ENCODE results near the gene DYDC1.

Gene DYDC1

GRCh38 chr10:80373502-80373901, 16.9 kb upstream of the DYDC1 start:
- Histone ChIP-seq H2BK5ac (ENCODE audit: low read depth, low read length, poor library complexity, severe bottlenecking) (no peak overlapping the region), H2BK120ac (ENCODE audit: low read depth, low read length) (no peak overlapping the region), H3K4me1 (ENCODE audit: control insufficient read depth, insufficient read depth, low read depth, low read length) (no peaks in the 10 kb centered on the region), H3K36me3 (ENCODE audit: control insufficient read depth in 1 of 2, insufficient read depth in 2 of 2, low read depth in 1 of 2, low read length in 2 of 2) (no peaks in the 10 kb centered on the region), H3K9ac (ENCODE audit: low read length) (no peak overlapping the region), H2AK5ac (ENCODE audit: low read length, severe bottlenecking) (no peak overlapping the region), H3K14ac (ENCODE audit: low read length in 2 of 2) (no peak overlapping the region), H3K4ac (ENCODE audit: low read depth in 1 of 2, low read length in 2 of 2) (no peak overlapping the region), H2BK15ac (ENCODE audit: low read depth, poor library complexity, severe bottlenecking) (no peak overlapping the region), H3K27me3 (ENCODE audit: control insufficient read depth in 1 of 2, insufficient read depth in 1 of 2, low read length in 2 of 2) (peaks cover 0 to 6% of the 10 kb centered on the region in 2 experiments), H2AFZ (ENCODE audit: low read depth, low read length) (no peak overlapping the region), H3K23ac (ENCODE audit: low read length in 2 of 2) (no peak overlapping the region), H3K4me2 (ENCODE audit: low read length, poor library complexity, severe bottlenecking) (no peak overlapping the region), H2BK12ac (ENCODE audit: low read length in 2 of 2) (no peak overlapping the region), H3K18ac (ENCODE audit: low read depth in 1 of 2, low read length in 2 of 2) (no peak overlapping the region), H3K27ac (ENCODE audit: low read length, poor library complexity, severe bottlenecking) (no peak overlapping the region), H4K8ac (ENCODE audit: low read length) (no peak overlapping the region), H3K4me3 (ENCODE audit: insufficient read depth in 1 of 2, low read depth in 1 of 2, low read length in 2 of 2) (no peak overlapping the region), H4K91ac (ENCODE audit: low read length) (no peak overlapping the region), H3K9me3 (ENCODE audit: control insufficient read depth, low read length) (peaks cover 4% of the 10 kb centered on the region), H3K79me1 (replicated peaks; ENCODE audit: low read length, poor library complexity, severe bottlenecking) (no peaks in the 10 kb centered on the region)
- DNase-seq, result no peak
- WGBS, result 100% methylated on average over 2 of the region's 2 CpGs

DNA sequence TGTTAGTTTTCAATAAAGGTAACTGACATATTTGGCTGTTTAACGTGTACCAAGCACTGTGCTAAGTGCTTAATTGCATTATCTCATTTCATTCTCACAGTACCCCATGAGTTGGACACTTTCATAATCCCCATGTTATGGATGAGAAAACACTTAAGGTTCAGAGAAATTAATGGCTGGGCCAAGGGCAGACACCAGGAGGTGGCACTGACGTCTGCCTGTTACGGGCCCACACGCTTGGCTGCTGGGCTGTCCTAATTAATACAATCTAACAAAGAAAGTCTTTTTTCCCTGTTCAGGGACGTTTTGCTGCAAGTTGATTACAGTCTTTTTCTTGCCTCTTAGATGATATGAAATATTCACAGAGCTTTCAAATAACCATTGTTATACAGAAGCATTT, 16.1 kb upstream of the DYDC1 start:
- Histone ChIP-seq H2BK5ac (ENCODE audit: low read depth, low read length, poor library complexity, severe bottlenecking) (no peak overlapping the region), H3K14ac (ENCODE audit: low read length in 2 of 2) (no peak overlapping the region), H3K27ac (ENCODE audit: low read length, poor library complexity, severe bottlenecking) (no peak overlapping the region), H2BK120ac (ENCODE audit: low read depth, low read length) (no peak overlapping the region), H3K9me3 (ENCODE audit: control insufficient read depth, low read length) (peaks cover 13% of the 10 kb centered on the region), H3K23ac (ENCODE audit: low read length in 2 of 2) (no peak overlapping the region), H3K4me2 (ENCODE audit: low read length, poor library complexity, severe bottlenecking) (no peak overlapping the region), H3K36me3 (ENCODE audit: control insufficient read depth in 1 of 2, insufficient read depth in 2 of 2, low read depth in 1 of 2, low read length in 2 of 2) (no peaks in the 10 kb centered on the region), H3K4ac (ENCODE audit: low read depth in 1 of 2, low read length in 2 of 2) (no peak overlapping the region), H3K27me3 (ENCODE audit: control insufficient read depth in 1 of 2, insufficient read depth in 1 of 2, low read length in 2 of 2) (peaks cover 0 to 6% of the 10 kb centered on the region in 2 experiments), H3K79me1 (replicated peaks; ENCODE audit: low read length, poor library complexity, severe bottlenecking) (no peaks in the 10 kb centered on the region), H2AK5ac (ENCODE audit: low read length, severe bottlenecking) (no peak overlapping the region), H4K91ac (ENCODE audit: low read length) (no peak overlapping the region), H2BK15ac (ENCODE audit: low read depth, poor library complexity, severe bottlenecking) (no peak overlapping the region), H3K9ac (ENCODE audit: low read length) (no peak overlapping the region), H2AFZ (ENCODE audit: low read depth, low read length) (no peak overlapping the region), H3K18ac (ENCODE audit: low read depth in 1 of 2, low read length in 2 of 2) (no peak overlapping the region), H3K4me1 (ENCODE audit: control insufficient read depth, insufficient read depth, low read depth, low read length) (no peaks in the 10 kb centered on the region), H3K4me3 (ENCODE audit: insufficient read depth in 1 of 2, low read depth in 1 of 2, low read length in 2 of 2) (no peak overlapping the region), H4K8ac (ENCODE audit: low read length) (no peak overlapping the region), H2BK12ac (ENCODE audit: low read length in 2 of 2) (no peak overlapping the region)
- 80% methylated on average over 4 of the region's 5 CpGs for WGBS
- no peak for DNase-seq

GRCh38 chr10:80371467-80371866, 14.9 kb upstream of the DYDC1 start:
- H3K9me3 ChIP-seq (ENCODE audit: control insufficient read depth, low read length), result peaks cover 24% of the 10 kb centered on the region
- no peaks in the 10 kb centered on the region for H3K79me1 ChIP-seq (replicated peaks; ENCODE audit: low read length, poor library complexity, severe bottlenecking)
- H2BK12ac ChIP-seq (ENCODE audit: low read length in 2 of 2), result no peak overlapping the region
- WGBS, result 75% methylated on average over 6 of the region's 6 CpGs
- H4K91ac ChIP-seq (ENCODE audit: low read length), result no peak overlapping the region
- H3K27ac ChIP-seq (ENCODE audit: low read length, poor library complexity, severe bottlenecking), result no peak overlapping the region
- no peaks in the 10 kb centered on the region for H3K4me1 ChIP-seq (ENCODE audit: control insufficient read depth, insufficient read depth, low read depth, low read length)
- no peak for DNase-seq
- H3K36me3 ChIP-seq (ENCODE audit: control insufficient read depth in 1 of 2, insufficient read depth in 2 of 2, low read depth in 1 of 2, low read length in 2 of 2), result no peaks in the 10 kb centered on the region
- no peak overlapping the region for H3K18ac ChIP-seq (ENCODE audit: low read depth in 1 of 2, low read length in 2 of 2)
- H2AK5ac ChIP-seq (ENCODE audit: low read length, severe bottlenecking), result no peak overlapping the region
- no peak overlapping the region for H3K9ac ChIP-seq (ENCODE audit: low read length)
- no peak overlapping the region for H3K4me3 ChIP-seq (ENCODE audit: insufficient read depth in 1 of 2, low read depth in 1 of 2, low read length in 2 of 2)
- no peak overlapping the region for H2BK120ac ChIP-seq (ENCODE audit: low read depth, low read length)
- H2AFZ ChIP-seq (ENCODE audit: low read depth, low read length), result no peak overlapping the region
- H4K8ac ChIP-seq (ENCODE audit: low read length), result no peak overlapping the region
- H3K4ac ChIP-seq (ENCODE audit: low read depth in 1 of 2, low read length in 2 of 2), result no peak overlapping the region
- H3K27me3 ChIP-seq (ENCODE audit: control insufficient read depth in 1 of 2, insufficient read depth in 1 of 2, low read length in 2 of 2), result peaks cover 0 to 4% of the 10 kb centered on the region in 2 experiments
- no peak overlapping the region for H3K23ac ChIP-seq (ENCODE audit: low read length in 2 of 2)
- no peak overlapping the region for H2BK5ac ChIP-seq (ENCODE audit: low read depth, low read length, poor library complexity, severe bottlenecking)
- H3K4me2 ChIP-seq (ENCODE audit: low read length, poor library complexity, severe bottlenecking), result no peak overlapping the region
- H2BK15ac ChIP-seq (ENCODE audit: low read depth, poor library complexity, severe bottlenecking), result no peak overlapping the region
- no peak overlapping the region for H3K14ac ChIP-seq (ENCODE audit: low read length in 2 of 2)

- Histone ChIP-seq H4K91ac (ENCODE audit: low read length) (no peak overlapping the region), H3K4me2 (ENCODE audit: low read length, poor library complexity, severe bottlenecking) (no peak overlapping the region), H3K9ac (ENCODE audit: low read length) (no peak overlapping the region), H2BK15ac (ENCODE audit: low read depth, poor library complexity, severe bottlenecking) (no peak overlapping the region), H3K23ac (ENCODE audit: low read length in 2 of 2) (no peak overlapping the region), H2AK5ac (ENCODE audit: low read length, severe bottlenecking) (no peak overlapping the region), H2AFZ (ENCODE audit: low read depth, low read length) (no peak overlapping the region), H3K27ac (ENCODE audit: low read length, poor library complexity, severe bottlenecking) (no peak overlapping the region), H3K9me3 (ENCODE audit: control insufficient read depth, low read length) (peaks cover 31% of the 10 kb centered on the region), H3K18ac (ENCODE audit: low read depth in 1 of 2, low read length in 2 of 2) (no peak overlapping the region), H2BK120ac (ENCODE audit: low read depth, low read length) (no peak overlapping the region), H3K4me1 (ENCODE audit: control insufficient read depth, insufficient read depth, low read depth, low read length) (no peaks in the 10 kb centered on the region), H3K4ac (ENCODE audit: low read depth in 1 of 2, low read length in 2 of 2) (no peak overlapping the region), H3K27me3 (ENCODE audit: control insufficient read depth in 1 of 2, insufficient read depth in 1 of 2, low read length in 2 of 2) (peaks cover 0 to 6% of the 10 kb centered on the region in 2 experiments), H4K8ac (ENCODE audit: low read length) (no peak overlapping the region), H3K36me3 (ENCODE audit: control insufficient read depth in 1 of 2, insufficient read depth in 2 of 2, low read depth in 1 of 2, low read length in 2 of 2) (no peaks in the 10 kb centered on the region), H3K14ac (ENCODE audit: low read length in 2 of 2) (no peak overlapping the region), H3K79me1 (replicated peaks; ENCODE audit: low read length, poor library complexity, severe bottlenecking) (no peaks in the 10 kb centered on the region), H2BK5ac (ENCODE audit: low read depth, low read length, poor library complexity, severe bottlenecking) (no peak overlapping the region), H3K4me3 (ENCODE audit: insufficient read depth in 1 of 2, low read depth in 1 of 2, low read length in 2 of 2) (no peak overlapping the region), H2BK12ac (ENCODE audit: low read length in 2 of 2) (no peak overlapping the region)
- WGBS, result 52% methylated on average over 1 of the region's 1 CpG
- no peak for DNase-seq
Observed at GRCh38 chr10:80365510-80365909, 9.0 kb upstream of the DYDC1 start.

Data from mesenchymal stem cell (in vitro differentiated cells and primary cell).